GM18505 (cell line): ENCODE data around the gene KRT6B.

Experiments used
- ATAC-seq: cut with Tn5 transposase; IDR thresholded peaks from one replicate; pipeline ENCODE4 v1.9.1; 2021; ENCODE audit not compliant: unreplicated experiment
- POLR2A ChIP-seq: IDR thresholded peaks from 4 replicates; pipeline ENCODE4 v1.6.1; 2011; ENCODE audit warnings: borderline replicate concordance; ENCODE audit not compliant: insufficient read depth, insufficient read length; ENCODE audit errors: extremely low read depth

KRT6B gene

DNA sequence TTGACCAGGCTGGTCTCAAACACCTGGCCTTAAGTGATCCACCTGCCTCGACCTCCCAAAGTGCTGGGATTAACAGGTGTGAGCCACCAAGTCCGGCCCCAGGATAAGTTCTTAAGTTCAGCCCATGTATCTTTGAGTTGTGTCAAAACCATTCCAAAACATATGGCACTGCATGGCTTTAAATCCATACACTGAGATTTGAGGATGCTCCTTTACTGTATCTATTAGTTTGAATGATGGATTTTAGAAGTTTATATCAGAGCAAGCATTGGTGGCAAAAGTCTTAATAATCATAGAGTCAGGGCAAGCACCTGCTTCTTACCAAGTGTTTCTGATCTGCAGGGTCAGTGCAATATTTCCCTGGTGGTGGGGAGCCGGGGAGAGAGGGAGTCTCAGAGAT is 6.1 kb downstream of the KRT6B start:
- no peak for ATAC-seq
- no peak for TF ChIP-seq POLR2A

DNA sequence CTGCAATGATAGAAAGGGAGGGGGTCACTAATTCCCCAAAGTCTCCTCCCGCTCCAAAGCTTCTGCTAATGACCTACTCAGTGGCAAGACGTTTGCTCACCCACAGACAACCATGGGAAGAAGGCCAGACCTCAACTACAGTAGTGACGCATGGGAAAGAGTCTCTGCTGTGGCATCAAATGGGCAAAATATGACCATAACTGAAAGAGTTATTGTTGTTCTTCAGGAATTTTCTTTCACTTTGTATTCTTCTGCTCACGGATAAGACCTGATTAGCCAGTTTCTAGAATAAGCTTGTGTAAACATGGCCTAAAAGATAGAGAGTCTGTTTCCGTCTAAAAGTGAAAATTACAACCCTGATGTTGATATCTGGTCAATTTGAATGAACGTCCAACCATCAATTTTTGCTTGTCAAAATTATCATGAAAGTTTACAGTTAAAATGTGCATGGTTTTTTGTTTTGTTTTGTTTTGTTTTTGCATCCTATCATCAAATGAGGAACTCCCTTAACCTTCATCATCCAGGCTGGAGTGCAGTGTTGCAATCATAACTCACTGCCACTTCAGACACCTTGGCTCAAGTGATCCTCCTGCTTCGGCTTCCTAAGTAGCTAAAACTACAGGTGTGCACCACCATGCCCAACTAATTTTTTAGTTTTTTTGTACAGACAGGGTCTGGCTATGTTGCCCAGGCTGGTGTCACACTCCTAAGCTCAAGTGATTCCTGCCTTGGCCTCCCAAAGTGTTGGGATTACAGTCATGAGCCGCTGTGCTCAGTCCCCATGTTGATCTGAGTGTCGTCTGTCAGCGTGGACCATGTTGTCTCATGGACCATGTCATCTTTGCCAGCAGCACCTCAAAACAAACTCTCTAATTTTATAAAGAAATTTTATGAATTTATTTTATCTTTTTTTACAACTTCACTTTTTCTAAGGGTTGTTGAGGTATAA is 7.0 kb downstream of the KRT6B start:
- no peak for ATAC-seq
- TF ChIP-seq POLR2A = no peak

DNA sequence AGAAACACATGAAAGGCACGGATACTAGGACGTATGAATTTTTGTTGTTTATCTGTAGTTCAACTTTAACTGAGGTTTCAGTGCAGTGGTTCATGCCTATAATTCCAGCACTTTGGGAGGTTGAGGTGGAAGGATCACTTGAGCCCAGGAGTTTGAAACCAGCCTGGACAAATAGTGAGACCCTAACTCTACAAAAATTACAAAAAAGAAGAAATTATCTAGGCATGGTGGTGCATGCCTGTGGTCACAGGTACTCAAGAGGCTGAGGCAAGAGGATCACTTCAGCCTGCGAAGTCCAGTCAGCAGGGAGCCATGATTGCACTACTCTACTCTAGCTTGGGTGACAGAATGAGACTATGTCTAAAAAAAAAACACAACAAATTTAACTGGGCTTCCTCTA is 8.0 kb downstream of the KRT6B start:
- no peak for TF ChIP-seq POLR2A
- no peak for ATAC-seq

- no peak for ATAC-seq
- TF ChIP-seq POLR2A = no peak
These were observed 9.3 kb downstream of the KRT6B start for GRCh38 chr12:52442600-52443061.

DNA sequence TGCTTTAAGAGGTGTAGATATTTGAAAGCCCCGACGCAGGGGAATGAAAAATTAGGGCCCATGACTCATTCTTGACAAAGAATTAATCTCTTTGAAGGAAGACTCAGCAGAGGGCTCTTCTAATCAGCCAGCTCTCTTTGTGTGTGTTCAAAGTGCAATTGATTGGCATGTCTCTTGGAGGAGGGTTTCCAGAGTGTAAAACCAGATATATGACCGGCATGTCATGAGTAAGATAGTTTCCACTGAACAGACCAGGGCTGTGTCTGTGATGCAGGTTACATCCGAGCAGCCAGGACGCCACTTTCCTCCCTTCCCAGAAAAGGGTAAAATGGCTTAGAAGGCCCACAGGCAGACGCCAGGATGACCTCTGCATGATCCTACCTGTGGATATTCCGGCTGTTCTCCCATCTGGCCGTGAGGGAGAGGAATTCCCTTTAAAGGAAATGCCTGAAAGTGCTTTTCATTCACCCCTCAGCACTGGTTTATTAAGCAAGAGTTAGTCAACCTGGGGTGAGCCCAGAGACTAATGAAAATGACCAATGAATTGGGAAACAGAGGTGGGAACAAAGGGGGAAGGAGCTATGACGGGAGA is 10.5 kb downstream of the KRT6B start:
- ATAC-seq = no peak

GRCh38 chr12:52440821-52441319 is 11.1 kb downstream of the KRT6B start:
- no peak for TF ChIP-seq POLR2A
- no peak for ATAC-seq

More for the DNA sequence above, 10.5 kb downstream of the KRT6B start:
- no peak for TF ChIP-seq POLR2A

GRCh38 chr12:52439845-52440244 is 12.1 kb downstream of the KRT6B start:
- ATAC-seq = no peak

DNA sequence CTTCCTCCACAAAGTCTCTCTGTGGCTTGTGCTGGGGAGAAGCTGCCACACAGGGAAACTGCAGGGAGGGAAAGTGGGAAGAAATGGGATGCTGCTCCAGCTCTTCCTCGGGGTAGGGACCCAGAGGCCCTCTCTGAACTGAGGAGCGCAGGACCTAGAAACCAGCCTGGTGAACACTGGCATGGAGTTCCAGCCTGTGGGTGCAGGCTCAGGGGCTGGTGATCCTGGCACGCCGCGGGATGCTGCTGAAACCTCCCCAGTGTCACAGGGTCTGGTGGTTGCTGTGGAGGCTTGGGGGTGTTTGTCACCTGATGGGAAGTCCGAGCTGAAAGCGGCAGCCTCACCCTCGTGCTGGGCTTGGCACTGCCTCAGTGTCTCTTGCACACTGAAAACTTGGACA is 12.5 kb downstream of the KRT6B start:
- ATAC-seq = no peak
- no peak for TF ChIP-seq POLR2A

More at GRCh38 chr12:52439845-52440244, 12.1 kb downstream of the KRT6B start:
- TF ChIP-seq POLR2A = no peak

- no peak for ATAC-seq
- TF ChIP-seq POLR2A = no peak
These were observed 13.3 kb downstream of the KRT6B start for GRCh38 chr12:52438305-52439301.

- no peak for ATAC-seq
- no peak for TF ChIP-seq POLR2A
These were observed 14.4 kb downstream of the KRT6B start for GRCh38 chr12:52437508-52437907.

GRCh38 chr12:52436828-52437474 is 15.0 kb downstream of the KRT6B start:
- no peak for TF ChIP-seq POLR2A
- ATAC-seq = no peak
